Retinal pigment epithelial cell (primary cell): ENCODE data around the gene IL1RAP.

Experiments
- DNase-seq: peaks from one replicate; pipeline ENCODE4 v3.0.0-alpha.2; 2010; ENCODE audit warnings: low read depth
- H3K4me3 ChIP-seq: 2 replicates; pipeline ENCODE4 v1.5.1; 2011; ENCODE audit warnings: mild to moderate bottlenecking, low read length, control low read depth, moderate library complexity
- TF ChIP-seq, protein P1 (sequence below): conservative IDR thresholded peaks from 2 replicates; pipeline ENCODE4 v1.5.1; 2011; ENCODE audit warnings: low read depth, low read length, control low read depth, inconsistent platforms

The IL1RAP gene

GRCh38 chr3:190699776-190700175, 185.9 kb downstream of the IL1RAP start:
- TF ChIP-seq, protein P1, sequence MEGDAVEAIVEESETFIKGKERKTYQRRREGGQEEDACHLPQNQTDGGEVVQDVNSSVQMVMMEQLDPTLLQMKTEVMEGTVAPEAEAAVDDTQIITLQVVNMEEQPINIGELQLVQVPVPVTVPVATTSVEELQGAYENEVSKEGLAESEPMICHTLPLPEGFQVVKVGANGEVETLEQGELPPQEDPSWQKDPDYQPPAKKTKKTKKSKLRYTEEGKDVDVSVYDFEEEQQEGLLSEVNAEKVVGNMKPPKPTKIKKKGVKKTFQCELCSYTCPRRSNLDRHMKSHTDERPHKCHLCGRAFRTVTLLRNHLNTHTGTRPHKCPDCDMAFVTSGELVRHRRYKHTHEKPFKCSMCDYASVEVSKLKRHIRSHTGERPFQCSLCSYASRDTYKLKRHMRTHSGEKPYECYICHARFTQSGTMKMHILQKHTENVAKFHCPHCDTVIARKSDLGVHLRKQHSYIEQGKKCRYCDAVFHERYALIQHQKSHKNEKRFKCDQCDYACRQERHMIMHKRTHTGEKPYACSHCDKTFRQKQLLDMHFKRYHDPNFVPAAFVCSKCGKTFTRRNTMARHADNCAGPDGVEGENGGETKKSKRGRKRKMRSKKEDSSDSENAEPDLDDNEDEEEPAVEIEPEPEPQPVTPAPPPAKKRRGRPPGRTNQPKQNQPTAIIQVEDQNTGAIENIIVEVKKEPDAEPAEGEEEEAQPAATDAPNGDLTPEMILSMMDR = no peak
- no peak for DNase-seq
- no peak overlapping the region for H3K4me3 ChIP-seq

GRCh38 chr3:190701096-190701532, 187.2 kb downstream of the IL1RAP start:
- peak; percentile 52 for DNase-seq
- no peak overlapping the region for H3K4me3 ChIP-seq
- TF ChIP-seq, protein P1 = peak; percentile 84

DNA sequence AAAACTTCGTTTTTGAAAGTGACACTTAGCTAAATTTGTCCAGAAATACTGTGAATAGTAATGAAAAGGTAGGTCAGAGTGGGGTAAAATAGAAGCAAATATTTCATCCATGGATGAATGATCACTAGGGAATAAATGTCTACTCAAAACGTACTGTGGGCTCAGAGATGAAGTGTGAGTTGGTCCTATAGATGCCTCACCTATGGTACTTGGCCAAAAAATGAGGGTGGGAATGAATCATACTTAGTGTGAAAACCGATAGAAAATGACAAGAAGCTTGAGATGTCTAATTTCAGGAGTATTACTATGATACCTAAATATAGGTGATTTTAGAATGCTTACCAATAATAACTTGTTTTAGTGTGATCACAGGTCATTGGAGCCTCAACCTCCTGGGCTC, 192.7 kb downstream of the IL1RAP start:
- TF ChIP-seq, protein P1 = no peak
- H3K4me3 ChIP-seq = no peak overlapping the region
- DNase-seq = no peak
